HG02798 (cell line): ENCODE measurements around the gene ZNF175.

Experiments used
- ATAC-seq: cut with Tn5 transposase; IDR thresholded peaks from one replicate; pipeline ENCODE4 v1.9.1; 2021; ENCODE audit warnings: mild to moderate bottlenecking; ENCODE audit not compliant: unreplicated experiment, poor library complexity

Gene ZNF175

GRCh38 chr19:51549533-51550324 lies 21.4 kb upstream of the ZNF175 start:
- ATAC-seq = no peak

- no peak for ATAC-seq
These were observed 20.0 kb upstream of the ZNF175 start for GRCh38 chr19:51550848-51551672.

GRCh38 chr19:51551673-51552432 lies 19.2 kb upstream of the ZNF175 start:
- no peak for ATAC-seq

GRCh38 chr19:51552608-51552995 lies 18.5 kb upstream of the ZNF175 start:
- ATAC-seq = no peak

GRCh38 chr19:51552996-51553725 lies 17.9 kb upstream of the ZNF175 start:
- ATAC-seq = no peak

- ATAC-seq = no peak
These were observed 11.8 kb upstream of the ZNF175 start for GRCh38 chr19:51559240-51559639.

- no peak for ATAC-seq
These were observed 10.7 kb upstream of the ZNF175 start for GRCh38 chr19:51560339-51560738.

GRCh38 chr19:51564791-51565190 lies 6.3 kb upstream of the ZNF175 start:
- ATAC-seq = no peak

- ATAC-seq = no peak
These were observed 5.5 kb upstream of the ZNF175 start for GRCh38 chr19:51565583-51565982.

- no peak for ATAC-seq
These were observed 4.5 kb upstream of the ZNF175 start for GRCh38 chr19:51566489-51567100.

- no peak for ATAC-seq
These were observed 3.5 kb upstream of the ZNF175 start for GRCh38 chr19:51567583-51567982.

GRCh38 chr19:51568456-51568855 lies 2.6 kb upstream of the ZNF175 start:
- ATAC-seq = no peak

GRCh38 chr19:51571599-51571998 lies 516 bp downstream of the ZNF175 start:
- no peak for ATAC-seq

GRCh38 chr19:51572410-51572809 lies 1.3 kb downstream of the ZNF175 start:
- no peak for ATAC-seq

GRCh38 chr19:51572908-51573307 lies 1.8 kb downstream of the ZNF175 start:
- no peak for ATAC-seq

GRCh38 chr19:51573331-51573730 lies 2.2 kb downstream of the ZNF175 start:
- no peak for ATAC-seq

- ATAC-seq = no peak
These were observed 5.8 kb downstream of the ZNF175 start for GRCh38 chr19:51576850-51577249.

- no peak for ATAC-seq
These were observed 15.1 kb downstream of the ZNF175 start for GRCh38 chr19:51586103-51586728.

- no peak for ATAC-seq
These were observed 15.7 kb downstream of the ZNF175 start for GRCh38 chr19:51586799-51587198.
